DOHH2 (cell line): Measurements from ENCODE around the gene IRX4.

Experiments
- EZH2phosphoT487 ChIP-seq: fragments of 200-600 bp; sonication (generic); IDR thresholded peaks from 2 replicates; pipeline ENCODE4 v1.6.1; 2017; ENCODE audit warnings: borderline replicate concordance, mild to moderate bottlenecking, antibody characterized with exemption, low read length, moderate library complexity, mixed read lengths
- TF ChIP-seq, protein P1 (sequence below): fragments of 200-600 bp; sonication (generic); IDR thresholded peaks from one replicate; pipeline ENCODE4 v1.5.1; 2014; ENCODE audit warnings: antibody characterized with exemption, mild to moderate bottlenecking, low read depth, low read length; ENCODE audit not compliant: poor library complexity, severe bottlenecking

DNA sequence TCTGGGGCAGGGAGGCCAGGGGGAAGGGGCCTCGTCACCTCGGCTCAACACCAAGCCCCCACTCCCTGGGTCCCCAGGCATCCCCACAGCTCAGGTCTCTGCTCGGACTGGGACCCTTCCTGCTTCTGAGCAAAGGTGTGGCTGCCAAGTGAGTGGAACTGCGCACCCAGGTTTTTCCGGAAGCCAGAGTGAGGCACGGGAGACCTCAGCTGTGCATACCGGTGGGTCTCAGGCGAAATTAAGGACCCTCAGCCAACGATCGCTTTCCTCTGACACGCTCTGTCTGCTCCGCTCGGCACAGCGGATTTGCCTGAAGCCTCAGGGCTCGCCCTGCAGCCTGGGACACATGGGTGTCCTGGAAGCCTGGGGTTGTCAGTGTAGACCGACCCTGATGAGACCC lies 41.0 kb upstream of the IRX4 start:
- TF ChIP-seq, protein P1, sequence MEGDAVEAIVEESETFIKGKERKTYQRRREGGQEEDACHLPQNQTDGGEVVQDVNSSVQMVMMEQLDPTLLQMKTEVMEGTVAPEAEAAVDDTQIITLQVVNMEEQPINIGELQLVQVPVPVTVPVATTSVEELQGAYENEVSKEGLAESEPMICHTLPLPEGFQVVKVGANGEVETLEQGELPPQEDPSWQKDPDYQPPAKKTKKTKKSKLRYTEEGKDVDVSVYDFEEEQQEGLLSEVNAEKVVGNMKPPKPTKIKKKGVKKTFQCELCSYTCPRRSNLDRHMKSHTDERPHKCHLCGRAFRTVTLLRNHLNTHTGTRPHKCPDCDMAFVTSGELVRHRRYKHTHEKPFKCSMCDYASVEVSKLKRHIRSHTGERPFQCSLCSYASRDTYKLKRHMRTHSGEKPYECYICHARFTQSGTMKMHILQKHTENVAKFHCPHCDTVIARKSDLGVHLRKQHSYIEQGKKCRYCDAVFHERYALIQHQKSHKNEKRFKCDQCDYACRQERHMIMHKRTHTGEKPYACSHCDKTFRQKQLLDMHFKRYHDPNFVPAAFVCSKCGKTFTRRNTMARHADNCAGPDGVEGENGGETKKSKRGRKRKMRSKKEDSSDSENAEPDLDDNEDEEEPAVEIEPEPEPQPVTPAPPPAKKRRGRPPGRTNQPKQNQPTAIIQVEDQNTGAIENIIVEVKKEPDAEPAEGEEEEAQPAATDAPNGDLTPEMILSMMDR, result no peak
- TF ChIP-seq EZH2phosphoT487, result no peak
